ENCODE measurements around the gene LRGUK. TPM values are rescaled to one million over a fixed set of nuclear protein-coding genes. Genes with fewer than 3 reads are reported as not detected.

LRGUK gene
- total and polyA plus RNA-seq, 2 donors (not counting 3 experiments of a cell fraction or from before 2014, with no cell fraction given), result 0.10 to 0.11 TPM

DNA sequence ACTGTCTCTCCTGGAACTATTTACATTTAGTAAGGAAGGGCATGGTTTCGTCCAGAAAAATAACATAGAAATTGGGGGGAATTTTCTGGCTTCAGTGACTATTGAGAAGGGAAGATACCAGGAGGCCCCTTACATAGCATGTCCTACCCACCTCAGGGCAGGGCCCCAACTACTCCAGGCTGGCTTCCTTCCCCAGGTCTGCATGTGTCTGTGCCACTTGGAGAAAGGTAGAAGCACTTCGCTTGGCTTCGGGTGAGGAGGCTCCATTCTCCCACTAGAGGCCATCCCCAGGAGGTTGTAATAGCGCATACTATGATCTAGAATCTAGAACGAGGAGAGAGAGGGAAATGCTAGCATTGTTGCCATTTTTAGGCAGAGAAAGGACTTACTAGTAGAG is 14.7 kb downstream of the LRGUK start:
- CTCF ChIA-PET, result interaction anchor here (0.5 to 2.4 kb wide), 51 partner anchors 9 to 1551 kb away, joined by 3 to 39 read pairs (median 4); partner anchors contain the start of genes LRGUK and SLC35B4

DNA sequence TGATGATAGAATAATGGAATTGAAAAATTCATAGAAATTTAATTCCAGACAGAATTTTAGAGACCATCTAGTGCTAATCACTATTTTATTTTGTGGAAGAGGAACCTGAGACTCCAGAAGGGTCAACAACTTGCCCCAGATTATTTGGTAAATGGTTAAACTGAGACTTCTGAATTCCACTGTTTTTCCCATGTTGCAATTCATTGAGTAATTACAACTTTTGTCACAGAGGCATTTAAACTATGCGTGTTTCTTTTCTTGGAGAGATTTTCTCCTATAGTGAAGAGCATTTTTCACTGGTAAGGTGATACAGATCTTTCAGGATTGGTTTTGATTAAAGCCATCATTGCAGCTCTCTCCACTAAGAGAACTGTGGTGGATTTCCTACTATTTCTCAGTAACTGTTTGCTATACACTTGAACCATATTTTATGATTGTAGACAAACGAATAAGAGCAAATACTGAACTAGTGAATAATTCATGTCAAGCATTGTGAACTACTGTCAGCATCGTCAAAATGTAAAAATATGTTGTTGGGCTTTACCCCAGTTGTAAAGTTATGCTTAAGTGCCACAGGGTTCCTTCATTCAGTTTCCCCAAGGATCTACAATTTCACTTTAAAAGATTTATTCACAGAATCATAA is 26.5 kb downstream of the LRGUK start:
- no peaks in the 10 kb centered on the region for H3K36me3 ChIP-seq (ENCODE audit: control insufficient read depth in 2 of 2, extremely low read depth in 1 of 2, insufficient read depth in 2 of 2, low read length in 2 of 2)
- no peaks in the 10 kb centered on the region for H3K9me3 ChIP-seq (replicated peaks; ENCODE audit: control insufficient read depth, insufficient read depth, low read length)
- no peak overlapping the region for H2AFZ ChIP-seq (ENCODE audit: low read depth, low read length)
- no peaks in the 10 kb centered on the region for H3K9me1 ChIP-seq (replicated peaks; ENCODE audit: control insufficient read depth, extremely low read depth, insufficient read depth, low read length)
- H3K9ac ChIP-seq (replicated peaks; ENCODE audit: extremely low read depth, insufficient read depth, low read length), result no peak overlapping the region
- H3K79me2 ChIP-seq (ENCODE audit: control insufficient read depth, insufficient read depth, low read length), result no peaks in the 10 kb centered on the region
- dilution Hi-C loops (cut with MboI; ENCODE audit: extremely low pct_ligation_motif_present, low sequenced_read_pairs) (no loop called here), intact Hi-C loops (cut with micrococcal nuclease) (no loop called here)
- no peak for DNase-seq (ENCODE audit: low read depth, low spot score)
- BruUV-seq (replicated peaks), result no TSS peak
- FAIRE-seq, result no peak
- CTCF ChIA-PET, result interaction anchor here (1.1 to 3.5 kb wide), 3 partner anchors 8 to 204 kb away, joined by 3 to 18 read pairs (median 4); no protein-coding TSS in a partner anchor
- no peak overlapping the region for H3K4me2 ChIP-seq (ENCODE audit: insufficient read depth, low read length)
- no peaks in the 10 kb centered on the region for H4K20me1 ChIP-seq (replicated peaks; ENCODE audit: control insufficient read depth, extremely low read depth, insufficient read depth, low read length)
- H3K4me3 ChIP-seq (replicated peaks in 1 of 3; ENCODE audit: insufficient read depth in 1 of 3, low read depth in 1 of 3, low read length in 3 of 3), result no peak overlapping the region
- TF ChIP-seq, protein P1, sequence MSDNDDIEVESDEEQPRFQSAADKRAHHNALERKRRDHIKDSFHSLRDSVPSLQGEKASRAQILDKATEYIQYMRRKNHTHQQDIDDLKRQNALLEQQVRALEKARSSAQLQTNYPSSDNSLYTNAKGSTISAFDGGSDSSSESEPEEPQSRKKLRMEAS (IDR thresholded peaks at IDR 0.05; ENCODE audit: insufficient read depth, insufficient read length), result no peak
- TF ChIP-seq, protein P2, sequence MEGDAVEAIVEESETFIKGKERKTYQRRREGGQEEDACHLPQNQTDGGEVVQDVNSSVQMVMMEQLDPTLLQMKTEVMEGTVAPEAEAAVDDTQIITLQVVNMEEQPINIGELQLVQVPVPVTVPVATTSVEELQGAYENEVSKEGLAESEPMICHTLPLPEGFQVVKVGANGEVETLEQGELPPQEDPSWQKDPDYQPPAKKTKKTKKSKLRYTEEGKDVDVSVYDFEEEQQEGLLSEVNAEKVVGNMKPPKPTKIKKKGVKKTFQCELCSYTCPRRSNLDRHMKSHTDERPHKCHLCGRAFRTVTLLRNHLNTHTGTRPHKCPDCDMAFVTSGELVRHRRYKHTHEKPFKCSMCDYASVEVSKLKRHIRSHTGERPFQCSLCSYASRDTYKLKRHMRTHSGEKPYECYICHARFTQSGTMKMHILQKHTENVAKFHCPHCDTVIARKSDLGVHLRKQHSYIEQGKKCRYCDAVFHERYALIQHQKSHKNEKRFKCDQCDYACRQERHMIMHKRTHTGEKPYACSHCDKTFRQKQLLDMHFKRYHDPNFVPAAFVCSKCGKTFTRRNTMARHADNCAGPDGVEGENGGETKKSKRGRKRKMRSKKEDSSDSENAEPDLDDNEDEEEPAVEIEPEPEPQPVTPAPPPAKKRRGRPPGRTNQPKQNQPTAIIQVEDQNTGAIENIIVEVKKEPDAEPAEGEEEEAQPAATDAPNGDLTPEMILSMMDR (IDR thresholded peaks at IDR 0.05; ENCODE audit: extremely low read depth in 1 of 2, insufficient read depth in 1 of 2, low read depth in 1 of 2, low read length in 2 of 2), result no peak
- TF ChIP-seq MYC (IDR thresholded peaks at IDR 0.05; ENCODE audit: low read depth, low read length), result no peak
- TF ChIP-seq GATA2 (IDR thresholded peaks at IDR 0.05; ENCODE audit: insufficient read depth, insufficient read length, low read depth, low read length), result no peak
- POLR2A ChIA-PET, result no interaction called here
- H3K27me3 ChIP-seq (ENCODE audit: control insufficient read depth in 2 of 2, insufficient read depth in 2 of 2, low read length in 2 of 2), result peaks cover 2 to 6% of the 10 kb centered on the region in 2 experiments
- H3K4me1 ChIP-seq (ENCODE audit: control insufficient read depth, extremely low read depth, insufficient read depth, low read length), result no peaks in the 10 kb centered on the region
- H3K27ac ChIP-seq (ENCODE audit: insufficient read depth, low read depth, low read length), result no peak overlapping the region

More for the DNA sequence above, 14.7 kb downstream of the LRGUK start:
- no TSS peak for BruUV-seq (replicated peaks)
- H3K9me1 ChIP-seq (replicated peaks; ENCODE audit: control insufficient read depth, extremely low read depth, insufficient read depth, low read length), result no peaks in the 10 kb centered on the region
- no peak for DNase-seq (ENCODE audit: low read depth, low spot score)
- dilution Hi-C loops (cut with MboI; ENCODE audit: extremely low pct_ligation_motif_present, low sequenced_read_pairs), result no loop called here
- no peak overlapping the region for H2AFZ ChIP-seq (ENCODE audit: low read depth, low read length)
- intact Hi-C loops (cut with micrococcal nuclease), result loop anchor here (2.0 to 10.0 kb wide), 4 partner anchors 185 to 1430 kb away; no protein-coding TSS in a partner anchor
- H3K27ac ChIP-seq (ENCODE audit: insufficient read depth, low read depth, low read length), result no peak overlapping the region
- H3K9ac ChIP-seq (replicated peaks; ENCODE audit: extremely low read depth, insufficient read depth, low read length), result no peak overlapping the region
- no peaks in the 10 kb centered on the region for H3K36me3 ChIP-seq (ENCODE audit: control insufficient read depth in 2 of 2, extremely low read depth in 1 of 2, insufficient read depth in 2 of 2, low read length in 2 of 2)
- H3K27me3 ChIP-seq (ENCODE audit: control insufficient read depth in 2 of 2, insufficient read depth in 2 of 2, low read length in 2 of 2), result peaks cover 0 to 2% of the 10 kb centered on the region in 2 experiments
- FAIRE-seq, result no peak
- TF ChIP-seq MYC (IDR thresholded peaks at IDR 0.05; ENCODE audit: low read depth, low read length) (no peak), EZH2 (IDR thresholded peaks at IDR 0.05; ENCODE audit: borderline replicate concordance, low read depth, low read length, severe bottlenecking) (no peak), POLR2A (IDR thresholded peaks at IDR 0.05; ENCODE audit: low read depth, low read length) (no peak)
- H3K4me1 ChIP-seq (ENCODE audit: control insufficient read depth, extremely low read depth, insufficient read depth, low read length), result no peaks in the 10 kb centered on the region
- H3K4me3 ChIP-seq (replicated peaks in 1 of 3; ENCODE audit: insufficient read depth in 1 of 3, low read depth in 1 of 3, low read length in 3 of 3), result no peak overlapping the region
- H4K20me1 ChIP-seq (replicated peaks; ENCODE audit: control insufficient read depth, extremely low read depth, insufficient read depth, low read length), result no peaks in the 10 kb centered on the region
- POLR2A ChIA-PET, result no interaction called here
- H3K79me2 ChIP-seq (ENCODE audit: control insufficient read depth, insufficient read depth, low read length), result no peaks in the 10 kb centered on the region
- H3K4me2 ChIP-seq (ENCODE audit: insufficient read depth, low read length), result no peak overlapping the region
- H3K9me3 ChIP-seq (replicated peaks; ENCODE audit: control insufficient read depth, insufficient read depth, low read length), result no peaks in the 10 kb centered on the region
